A673 (cell line): ENCODE results near the gene ZCCHC3. TPM values are rescaled to one million over a fixed set of nuclear protein-coding genes. Genes with fewer than 3 reads are reported as not detected.

Source experiments
- BruUV-seq: library from RNA; stranded (reverse); fragments of 400-500 nt; replicated peaks from 2 replicates; lab custom pipeline; 2021; lab: Mats Ljungman, UMichigan
- CTCF ChIA-PET: fragments of 300-600 bp; sonication (Branson Sonifier 250); formaldehyde crosslinking; loops from one replicate; lab custom pipeline; 2022; ENCODE audit warnings: antibody characterized with exemption; lab: Charles Lee
- POLR2A ChIA-PET: fragments of 300-600 bp; sonication (Branson Sonifier 250); formaldehyde crosslinking; loops from one replicate; lab custom pipeline; 2022; ENCODE audit warnings: antibody characterized with exemption; ENCODE audit not compliant: low non-redundant PET; lab: Charles Lee
- DNase-seq: peaks from one replicate; pipeline ENCODE4 v3.0.0-alpha.2; 2015; ENCODE audit warnings: low spot score
- H3K27ac ChIP-seq: fragments of 200-600 bp; sonication (generic); 2 replicates; pipeline ENCODE4 v1.5.1; 2016; ENCODE audit warnings: mixed run types, low read depth, mild to moderate bottlenecking, mixed read lengths, antibody characterized with exemption, low read length; ENCODE audit not compliant: poor library complexity, severe bottlenecking
- H3K27me3 ChIP-seq: fragments of 200-600 bp; sonication (generic); replicated peaks from 2 replicates; pipeline ENCODE4 v1.6.1; 2017; ENCODE audit warnings: mixed run types, low read depth, mild to moderate bottlenecking, mixed read lengths, antibody characterized with exemption, low read length; ENCODE audit not compliant: insufficient read depth, poor library complexity
- H3K36me3 ChIP-seq: fragments of 200-600 bp; sonication (generic); 2 replicates; pipeline ENCODE4 v1.6.1; 2016; ENCODE audit warnings: mixed run types, mild to moderate bottlenecking, mixed read lengths, antibody characterized with exemption, low read length; ENCODE audit not compliant: insufficient read depth, poor library complexity, severe bottlenecking
- H3K4me1 ChIP-seq: fragments of 200-600 bp; sonication (generic); 2 replicates; pipeline ENCODE4 v1.6.1; 2017; ENCODE audit warnings: mixed run types, mild to moderate bottlenecking, mixed read lengths, antibody characterized with exemption, low read length; ENCODE audit not compliant: insufficient read depth, poor library complexity, severe bottlenecking
- H3K4me3 ChIP-seq: fragments of 200-600 bp; sonication (generic); 2 replicates; pipeline ENCODE4 v1.5.1; 2016; ENCODE audit warnings: low read depth, mixed run types, mild to moderate bottlenecking, mixed read lengths, low read length; ENCODE audit not compliant: poor library complexity, severe bottlenecking
- H3K9me3 ChIP-seq: fragments of 200-600 bp; sonication (generic); 2 replicates; pipeline ENCODE4 v1.6.1; 2016; ENCODE audit warnings: mixed run types, low read depth, mild to moderate bottlenecking, mixed read lengths, antibody characterized with exemption, low read length; ENCODE audit not compliant: poor library complexity, severe bottlenecking
- EZH2 ChIP-seq: fragments of 200-600 bp; sonication (generic); IDR thresholded peaks from 2 replicates; pipeline ENCODE4 v1.6.1; 2017; ENCODE audit warnings: borderline replicate concordance, low read depth, mild to moderate bottlenecking, mixed read lengths, antibody characterized with exemption, low read length; ENCODE audit not compliant: poor library complexity, severe bottlenecking
- intact Hi-C: fragments of 100-400 bp; cut with micrococcal nuclease; formaldehyde crosslinking; loops from one replicate; pipeline ENCODE4 v1.10.0; 2022; ENCODE audit not compliant: unreplicated experiment
- total RNA-seq: library from RNA; stranded (reverse); gene quantifications from 2 replicates; pipeline ENCODE4 v1.2.3, GENCODE V29; 2021
- TF ChIP-seq, protein P1 (sequence below): fragments of 300-800, 200-600 bp; sonication (generic); conservative IDR thresholded peaks from 2 replicates; pipeline ENCODE4 v1.5.1; 2017; ENCODE audit warnings: low read depth, mild to moderate bottlenecking, antibody characterized with exemption, low read length, moderate library complexity, mixed read lengths

The ZCCHC3 gene
- total RNA-seq, 1 experiment from 2014 or later = 39.6 TPM

DNA sequence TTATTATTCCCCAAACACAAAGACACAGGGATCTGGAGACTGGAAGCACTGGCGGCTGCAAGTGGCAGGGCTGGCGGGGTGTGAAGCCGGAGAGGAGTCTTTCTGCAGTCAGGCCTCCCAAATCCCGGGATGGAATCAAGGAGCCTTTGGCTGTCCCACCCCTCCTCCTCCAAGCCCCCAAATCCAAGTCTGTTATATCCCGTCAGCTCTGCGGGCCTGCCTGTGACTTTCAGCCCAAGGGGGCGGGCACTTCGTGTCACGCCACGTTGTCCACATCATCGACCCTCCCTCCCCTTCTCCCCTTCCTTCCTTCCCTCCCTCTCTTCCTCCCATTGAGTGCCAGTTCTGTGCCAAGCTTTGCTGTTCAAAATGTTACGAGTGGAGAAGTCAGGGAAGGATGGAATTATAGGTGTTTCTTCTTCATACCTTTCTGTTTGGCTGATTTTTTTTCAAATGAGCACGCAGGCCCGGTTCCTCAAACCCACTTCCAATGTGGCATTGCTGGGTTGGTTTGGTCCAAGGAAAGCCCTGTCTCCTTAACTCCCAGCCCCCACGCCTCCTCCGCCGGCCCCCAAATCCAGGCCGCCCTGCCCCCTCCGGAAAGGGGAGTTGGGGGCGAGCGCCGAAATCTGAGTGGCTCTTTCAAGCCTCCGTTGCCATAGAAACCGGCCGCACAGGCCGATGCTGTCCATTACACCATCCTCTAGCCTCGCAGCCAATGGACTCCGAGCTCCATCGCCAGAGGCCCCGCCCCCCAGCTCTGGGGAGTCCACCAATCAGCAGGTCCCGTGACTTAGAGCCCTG, 12.7 kb downstream of the ZCCHC3 start:
- peak; percentile 100 for DNase-seq
- peak overlapping the region; percentile 94 for H3K27ac ChIP-seq
- peaks cover 32% of the 10 kb centered on the region for H3K4me1 ChIP-seq
- TF ChIP-seq, protein P1, sequence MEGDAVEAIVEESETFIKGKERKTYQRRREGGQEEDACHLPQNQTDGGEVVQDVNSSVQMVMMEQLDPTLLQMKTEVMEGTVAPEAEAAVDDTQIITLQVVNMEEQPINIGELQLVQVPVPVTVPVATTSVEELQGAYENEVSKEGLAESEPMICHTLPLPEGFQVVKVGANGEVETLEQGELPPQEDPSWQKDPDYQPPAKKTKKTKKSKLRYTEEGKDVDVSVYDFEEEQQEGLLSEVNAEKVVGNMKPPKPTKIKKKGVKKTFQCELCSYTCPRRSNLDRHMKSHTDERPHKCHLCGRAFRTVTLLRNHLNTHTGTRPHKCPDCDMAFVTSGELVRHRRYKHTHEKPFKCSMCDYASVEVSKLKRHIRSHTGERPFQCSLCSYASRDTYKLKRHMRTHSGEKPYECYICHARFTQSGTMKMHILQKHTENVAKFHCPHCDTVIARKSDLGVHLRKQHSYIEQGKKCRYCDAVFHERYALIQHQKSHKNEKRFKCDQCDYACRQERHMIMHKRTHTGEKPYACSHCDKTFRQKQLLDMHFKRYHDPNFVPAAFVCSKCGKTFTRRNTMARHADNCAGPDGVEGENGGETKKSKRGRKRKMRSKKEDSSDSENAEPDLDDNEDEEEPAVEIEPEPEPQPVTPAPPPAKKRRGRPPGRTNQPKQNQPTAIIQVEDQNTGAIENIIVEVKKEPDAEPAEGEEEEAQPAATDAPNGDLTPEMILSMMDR = no peak
- TF ChIP-seq EZH2 = no peak
- ChIA-PET CTCF (interaction anchor here (0.5 to 1.2 kb wide), 4 partner anchors 12 to 337 kb away, joined by 3 to 4 read pairs (median 4); no protein-coding TSS in a partner anchor), POLR2A (interaction anchor here (0.9 to 1.0 kb wide), 2 partner anchors 13 to 16 kb away, joined by 9 to 10 read pairs; partner anchors contain the start of gene ZCCHC3)
- peak overlapping the region; percentile 42 for H3K4me3 ChIP-seq
- no TSS peak for BruUV-seq
- intact Hi-C loops = loop anchor here (1.0 kb wide), 1 partner anchor 15 kb away; the partner anchor contains the start of gene SOX12
- H3K36me3 ChIP-seq = no peaks in the 10 kb centered on the region
- no peaks in the 10 kb centered on the region for H3K9me3 ChIP-seq
- H3K27me3 ChIP-seq = no peaks in the 10 kb centered on the region

DNA sequence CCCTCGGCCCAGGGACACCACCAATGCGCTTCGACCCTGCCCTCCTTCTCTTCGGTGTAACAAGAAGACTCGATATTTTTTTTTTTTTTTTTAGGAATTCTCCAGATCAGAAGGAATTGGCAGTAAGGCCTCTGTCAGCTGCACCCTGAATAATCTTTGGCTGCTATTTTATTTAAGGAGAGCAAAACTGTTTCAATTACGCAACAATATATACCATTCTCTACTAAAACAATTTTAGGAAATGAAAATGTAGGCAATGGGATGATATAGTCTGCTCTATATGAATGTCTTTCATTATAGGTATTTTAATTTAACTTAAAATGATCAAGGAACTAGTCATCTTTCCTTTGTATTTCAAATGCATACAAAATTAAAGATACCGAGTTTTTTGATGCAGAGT, 13.3 kb downstream of the ZCCHC3 start:
- intact Hi-C loops = loop anchor here (1.0 kb wide), 1 partner anchor 15 kb away; the partner anchor contains the start of gene SOX12
- no peaks in the 10 kb centered on the region for H3K27me3 ChIP-seq
- no peak for DNase-seq
- H3K4me1 ChIP-seq = peaks cover 32% of the 10 kb centered on the region
- no peaks in the 10 kb centered on the region for H3K9me3 ChIP-seq
- ChIA-PET POLR2A (interaction anchor here (0.9 to 1.0 kb wide), 2 partner anchors 14 to 15 kb away, joined by 9 to 10 read pairs; partner anchors contain the start of gene ZCCHC3), CTCF (interaction anchor here (0.5 to 1.2 kb wide), 3 partner anchors 13 to 20 kb away, joined by 4 read pairs; no protein-coding TSS in a partner anchor)
- no peaks in the 10 kb centered on the region for H3K36me3 ChIP-seq
- TF ChIP-seq, protein P1 = no peak
- no peak for TF ChIP-seq EZH2
- TSS peak; percentile 91 for BruUV-seq
- H3K4me3 ChIP-seq = peak overlapping the region; percentile 42
- H3K27ac ChIP-seq = peak overlapping the region; percentile 94

DNA sequence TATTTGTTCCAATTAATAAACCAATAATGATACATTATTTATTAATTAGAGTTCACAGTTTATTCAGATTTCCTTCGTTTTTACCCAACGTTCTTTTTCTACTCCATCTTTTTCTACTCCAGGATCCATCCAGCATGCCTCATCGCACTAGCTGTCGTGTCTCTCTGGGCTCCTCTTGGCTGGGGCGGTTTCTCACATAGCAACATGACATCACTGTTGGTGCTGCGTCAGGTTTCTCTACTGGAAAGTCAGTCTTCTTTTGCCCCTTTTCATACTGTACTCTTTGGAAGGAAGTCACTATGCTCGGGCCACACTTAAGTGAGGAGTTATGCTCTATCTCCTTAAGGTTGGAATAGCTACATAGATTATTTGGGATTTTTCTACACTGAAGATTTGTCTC, 14.2 kb downstream of the ZCCHC3 start:
- ChIA-PET POLR2A (no interaction called here), CTCF (no interaction called here)
- TF ChIP-seq, protein P1 = no peak
- BruUV-seq = no TSS peak
- intact Hi-C loops = no loop called here
- H3K9me3 ChIP-seq = no peaks in the 10 kb centered on the region
- peaks cover 32% of the 10 kb centered on the region for H3K4me1 ChIP-seq
- H3K27me3 ChIP-seq = no peaks in the 10 kb centered on the region
- no peaks in the 10 kb centered on the region for H3K36me3 ChIP-seq
- H3K27ac ChIP-seq = no peak overlapping the region
- H3K4me3 ChIP-seq = no peak overlapping the region
- no peak for DNase-seq
